ENCODE results near the gene PTPN1. TPM values are rescaled to one million over a fixed set of nuclear protein-coding genes. Genes with fewer than 3 reads are reported as not detected.

Gene PTPN1
- total RNA-seq, 4 donors from 2014 or later, result 20.7 to 26.7 (median 23.7) TPM

- TF ChIP-seq, protein P1, sequence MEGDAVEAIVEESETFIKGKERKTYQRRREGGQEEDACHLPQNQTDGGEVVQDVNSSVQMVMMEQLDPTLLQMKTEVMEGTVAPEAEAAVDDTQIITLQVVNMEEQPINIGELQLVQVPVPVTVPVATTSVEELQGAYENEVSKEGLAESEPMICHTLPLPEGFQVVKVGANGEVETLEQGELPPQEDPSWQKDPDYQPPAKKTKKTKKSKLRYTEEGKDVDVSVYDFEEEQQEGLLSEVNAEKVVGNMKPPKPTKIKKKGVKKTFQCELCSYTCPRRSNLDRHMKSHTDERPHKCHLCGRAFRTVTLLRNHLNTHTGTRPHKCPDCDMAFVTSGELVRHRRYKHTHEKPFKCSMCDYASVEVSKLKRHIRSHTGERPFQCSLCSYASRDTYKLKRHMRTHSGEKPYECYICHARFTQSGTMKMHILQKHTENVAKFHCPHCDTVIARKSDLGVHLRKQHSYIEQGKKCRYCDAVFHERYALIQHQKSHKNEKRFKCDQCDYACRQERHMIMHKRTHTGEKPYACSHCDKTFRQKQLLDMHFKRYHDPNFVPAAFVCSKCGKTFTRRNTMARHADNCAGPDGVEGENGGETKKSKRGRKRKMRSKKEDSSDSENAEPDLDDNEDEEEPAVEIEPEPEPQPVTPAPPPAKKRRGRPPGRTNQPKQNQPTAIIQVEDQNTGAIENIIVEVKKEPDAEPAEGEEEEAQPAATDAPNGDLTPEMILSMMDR (IDR thresholded peaks at IDR 0.05), result peak; percentile 31 to 76 (median 50)
- no peak for TF ChIP-seq POLR2A (IDR thresholded peaks at IDR 0.05)
- peak in 1 of 2 donors; percentile 44 for TF ChIP-seq EP300 (IDR thresholded peaks at IDR 0.05)
- peak overlapping the region in 1 of 4 donors; percentile 49 for H3K27ac ChIP-seq
These were observed 115.9 kb downstream of the PTPN1 start for GRCh38 chr20:50625986-50626677.

DNA sequence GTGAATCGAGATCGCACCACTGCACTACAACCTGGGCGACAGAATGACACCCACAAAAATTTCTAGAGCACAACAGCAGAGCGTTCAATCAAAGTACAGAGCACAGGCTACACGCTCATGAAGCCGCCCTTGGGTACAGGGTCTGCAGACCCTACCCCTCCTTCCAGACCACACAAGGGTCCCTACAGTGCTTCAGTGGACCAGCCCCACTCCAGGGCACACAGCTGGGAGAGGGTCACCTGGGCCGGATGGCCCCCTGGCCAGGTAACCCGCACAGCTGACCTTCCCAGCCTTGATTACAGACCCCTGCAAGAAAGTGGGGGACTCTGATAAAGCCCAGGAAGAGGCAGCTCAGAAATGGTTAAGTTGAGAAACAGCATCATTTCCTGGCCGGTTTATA lies 117.6 kb downstream of the PTPN1 start:
- no peak overlapping the region for H3K27ac ChIP-seq
- H3K27me3 ChIP-seq, result no peaks in the 10 kb centered on the region
- no peak overlapping the region for H3K4me3 ChIP-seq
- H3K9me3 ChIP-seq, result no peaks in the 10 kb centered on the region
- WGBS, 2 donors, result 77 to 81% methylated on average over 7 to 9 of the region's 9 CpGs
- peaks cover 0 to 11% (median 0%) of the 10 kb centered on the region in 4 donors for H3K4me1 ChIP-seq
- TF ChIP-seq EP300 (IDR thresholded peaks at IDR 0.05), result no peak
- H3K36me3 ChIP-seq, result no peaks in the 10 kb centered on the region
- no peak for DNase-seq (ENCODE audit: low spot score in 2 of 2)

More at GRCh38 chr20:50625986-50626677, 115.9 kb downstream of the PTPN1 start:
- Histone ChIP-seq H3K4me1 (peaks cover 0 to 11% (median 0%) of the 10 kb centered on the region in 4 donors), H3K9me3 (peaks cover 0 to 8% (median under 1%) of the 10 kb centered on the region in 4 donors), H3K27me3 (no peaks in the 10 kb centered on the region), H3K36me3 (peaks cover 0 to 8% (median 0%) of the 10 kb centered on the region in 3 donors), H3K4me3 (no peak overlapping the region)
- DNase-seq (ENCODE audit: low spot score in 2 of 2), result peak; percentile 56 to 64
- 33 to 54% methylated on average over 10 to 15 of the region's 15 CpGs for WGBS, 2 donors

DNA sequence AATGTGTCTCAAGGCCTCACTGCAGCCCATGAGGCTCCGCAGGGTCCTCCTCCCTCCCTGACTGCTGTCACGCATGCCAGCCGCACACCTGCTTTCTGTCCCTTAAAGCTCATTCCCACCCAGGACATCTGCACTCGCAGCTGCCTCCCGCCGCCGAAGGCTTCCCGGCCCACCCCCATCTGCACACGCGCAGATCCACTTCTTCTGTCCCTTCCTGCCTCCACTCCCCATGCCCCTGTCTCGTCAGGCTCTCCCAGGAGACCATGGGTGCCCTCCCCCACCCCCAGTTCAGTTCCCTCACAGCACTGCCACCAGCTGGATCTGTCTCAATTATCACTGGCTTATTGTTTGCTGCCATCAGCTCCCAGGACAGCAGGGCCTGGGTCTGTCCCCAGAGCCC lies 118.1 kb downstream of the PTPN1 start:
- TF ChIP-seq POLR2A (IDR thresholded peaks at IDR 0.05) (no peak), EP300 (IDR thresholded peaks at IDR 0.05) (no peak)
- TF ChIP-seq, protein P1 (IDR thresholded peaks at IDR 0.05), result no peak
- Histone ChIP-seq H3K36me3 (no peaks in the 10 kb centered on the region), H3K4me1 (peaks cover 0 to 11% (median 0%) of the 10 kb centered on the region in 4 donors), H3K27me3 (no peaks in the 10 kb centered on the region), H3K4me3 (no peak overlapping the region), H3K9me3 (no peaks in the 10 kb centered on the region), H3K27ac (no peak overlapping the region)
- 48 to 66% methylated on average over 11 of the region's 11 CpGs for WGBS, 2 donors
- DNase-seq (ENCODE audit: low spot score in 2 of 2), result no peak

- Histone ChIP-seq H3K4me3 (no peak overlapping the region), H3K4me1 (peaks cover 0 to 11% (median 0%) of the 10 kb centered on the region in 4 donors), H3K9me3 (no peaks in the 10 kb centered on the region), H3K27me3 (no peaks in the 10 kb centered on the region), H3K27ac (no peak overlapping the region), H3K36me3 (no peaks in the 10 kb centered on the region)
- 76 to 79% methylated on average over 14 to 16 of the region's 16 CpGs for WGBS, 2 donors
- DNase-seq (ENCODE audit: low spot score in 2 of 2), result no peak
- TF ChIP-seq, protein P1 (IDR thresholded peaks at IDR 0.05), result no peak
- TF ChIP-seq POLR2A (IDR thresholded peaks at IDR 0.05) (no peak), EP300 (IDR thresholded peaks at IDR 0.05) (no peak)
These were observed 118.9 kb downstream of the PTPN1 start for GRCh38 chr20:50628853-50629669.

- no peaks in the 10 kb centered on the region for H3K36me3 ChIP-seq
- TF ChIP-seq POLR2A (IDR thresholded peaks at IDR 0.05) (no peak), EP300 (IDR thresholded peaks at IDR 0.05) (no peak)
- TF ChIP-seq, protein P1 (IDR thresholded peaks at IDR 0.05), result no peak
- no peaks in the 10 kb centered on the region for H3K9me3 ChIP-seq
- 71 to 74% methylated on average over 7 of the region's 7 CpGs for WGBS, 2 donors
- H3K27ac ChIP-seq, result no peak overlapping the region
- H3K4me1 ChIP-seq, result peaks cover 0 to 11% (median 0%) of the 10 kb centered on the region in 4 donors
- no peak for DNase-seq (ENCODE audit: low spot score in 2 of 2)
- H3K27me3 ChIP-seq, result no peaks in the 10 kb centered on the region
- H3K4me3 ChIP-seq, result no peak overlapping the region
These were observed 119.5 kb downstream of the PTPN1 start for GRCh38 chr20:50629670-50630045.
